Psoas muscle (tissue), 8 donors: ENCODE measurements around the gene ACY1. TPM values are rescaled to one million over a fixed set of nuclear protein-coding genes. Genes with fewer than 3 reads are reported as not detected.

Source experiments
- ATAC-seq, 4 donors: fragments of 200-7000 bp; cut with Tn5 transposase; one replicate each; pipeline ENCODE4 v1.9.1; 2020; ENCODE audit warnings: moderate library complexity in 3 of 4, mild to moderate bottlenecking in 2 of 4
- DNase-seq, 2 donors: peaks; one replicate each; pipeline ENCODE4 v3.0.0-alpha.2; 2020
- H3K27ac ChIP-seq: fragments of 200-600 bp; one replicate; pipeline ENCODE4 v1.8.0; 2022
- H3K27me3 ChIP-seq, 3 donors: fragments of 200-600 bp in 1 of 3; one replicate each; pipeline versions ENCODE4 v1.6.1 to v1.8.0; 2013 to 2022; ENCODE audit warnings: low read length in 2 of 3, mild to moderate bottlenecking in 2 of 3, moderate library complexity in 1 of 3; ENCODE audit not compliant: insufficient read depth in 3 of 3
- H3K36me3 ChIP-seq, 2 donors: fragments of 200-600 bp in 1 of 2; one replicate each; pipeline versions ENCODE4 v1.6.1 to v1.8.0; 2013 to 2022; ENCODE audit warnings: low read depth in 1 of 2, mild to moderate bottlenecking in 1 of 2, moderate library complexity in 1 of 2; ENCODE audit not compliant: insufficient read depth in 1 of 2
- H3K4me1 ChIP-seq: fragments of 200-600 bp; one replicate; pipeline ENCODE4 v1.8.0; 2022
- H3K4me3 ChIP-seq: fragments of 200-600 bp; one replicate; pipeline ENCODE4 v1.8.0; 2022; ENCODE audit warnings: mild to moderate bottlenecking
- H3K9me3 ChIP-seq: fragments of 200-600 bp; one replicate; pipeline ENCODE4 v1.8.0; 2022
- CTCF ChIP-seq: fragments of 200-600 bp; IDR thresholded peaks from one replicate; pipeline ENCODE4 v1.8.0; 2022; ENCODE audit warnings: antibody characterized with exemption
- WGBS, 3 donors: extraction: QIAGEN DNeasy Blood & Tissue Kit; methylation state at CpG; one replicate each; pipeline versions ENCODE4 v1.1.6 to v1.1.7; 2013; 5-methylcytosine and 5-hydroxymethylcytosine counted together
- intact Hi-C, 2 donors: fragments of 100-400 bp; cut with DNase I; formaldehyde crosslinking; loops; one replicate each; pipeline versions ENCODE4 v1.11.0 to v1.14.2; 2022
- polyA plus RNA-seq, 3 donors: library from polyadenylated mRNA; stranded (reverse); fragments of 200-250 nt; gene quantifications; one replicate each; pipeline ENCODE4 v1.2.3, GENCODE V29; 2013
- total RNA-seq, 4 donors: library from RNA; stranded (reverse); fragmentation: NEBNext Ultra II Directional in 2 of 4; extraction: Animal tissue kit (Norgen Biotek cat#: 25700) in 2 of 4; gene quantifications; one replicate each; pipeline versions ENCODE4 v1.2.1 to v1.2.4, GENCODE V29; 2021 to 2023
- donor health status: healthy with polysubstance abuse.
- donor health status: DM: no; HTN: no; CAD: no; lungs with moderate emphysema.
- donor health status: Bipolar disorder and iron deficiency.
- donor health status: healthy.
- donor health status: DM: yes; HTN: yes; CAD: no.
- donor health status: DM: no; HTN: no; CAD: no.
- donor health status: DM: no; HTN: no; CAD: no.
- donor health status: DM: yes; HTN: yes; CAD: no.

The ACY1 gene
- total and polyA plus RNA-seq, 7 donors, result 19.9 to 59.3 (median 37.6) TPM

GRCh38 chr3:51980253-51980652 is 3.1 kb upstream of the ACY1 start:
- H3K4me1 ChIP-seq, result peaks cover 28% of the 10 kb centered on the region
- no peaks in the 10 kb centered on the region for H3K27me3 ChIP-seq

GRCh38 chr3:51982352-51982837 is 940 bp upstream of the ACY1 start:
- ATAC-seq (peak; percentile 59 to 74 (median 66)), DNase-seq (peak in 1 of 2 donors; percentile 46)
- H3K9me3 ChIP-seq, result no peaks in the 10 kb centered on the region
- H3K27ac ChIP-seq, result peak overlapping the region; percentile 96
- H3K4me3 ChIP-seq, result peak overlapping the region; percentile 84
- H3K36me3 ChIP-seq, result peaks cover 0 to 2% of the 10 kb centered on the region in 2 donors
- H3K27me3 ChIP-seq, result no peaks in the 10 kb centered on the region
- TF ChIP-seq CTCF, result peak; percentile 37
- peaks cover 20% of the 10 kb centered on the region for H3K4me1 ChIP-seq
- intact Hi-C loops, result loop anchor here in 1 of 2 donors (5.0 kb wide), 1 partner anchor 480 kb away; the partner anchor contains the start of gene DCAF1
- WGBS, 3 donors, result 10 to 12% (median 11%) methylated on average over 4 of the region's 4 CpGs

More at GRCh38 chr3:51980253-51980652, 3.1 kb upstream of the ACY1 start:
- intact Hi-C loops, result loop anchor here in 1 of 2 donors (5.0 kb wide), 1 partner anchor 478 kb away; the partner anchor contains the start of gene DCAF1
- TF ChIP-seq CTCF, result no peak
- no peak for DNase-seq
- ATAC-seq, result no peak
- Histone ChIP-seq H3K27ac (no peak overlapping the region), H3K9me3 (no peaks in the 10 kb centered on the region), H3K4me3 (no peak overlapping the region), H3K36me3 (no peaks in the 10 kb centered on the region)
- WGBS, 3 donors, result 98 to 99% (median 98%) methylated on average over 10 of the region's 10 CpGs

GRCh38 chr3:51983578-51984268 is 388 bp downstream of the ACY1 start:
- H3K27ac ChIP-seq, result peak overlapping the region; percentile 96
- WGBS, 3 donors, result 70 to 74% (median 70%) methylated on average over 22 of the region's 22 CpGs
- no peaks in the 10 kb centered on the region for H3K9me3 ChIP-seq
- TF ChIP-seq CTCF, result no peak
- H3K36me3 ChIP-seq, result peaks cover 0 to 6% of the 10 kb centered on the region in 2 donors
- no peaks in the 10 kb centered on the region for H3K27me3 ChIP-seq
- peaks cover 20% of the 10 kb centered on the region for H3K4me1 ChIP-seq
- DNase-seq (no peak), ATAC-seq (peak in 1 of 4 donors; percentile 1)
- H3K4me3 ChIP-seq, result peak overlapping the region; percentile 84
- intact Hi-C loops, result loop anchor here in 1 of 2 donors (5.0 kb wide), 1 partner anchor 481 kb away; the partner anchor contains the start of gene DCAF1

GRCh38 chr3:51984269-51984647 is 923 bp downstream of the ACY1 start:
- Histone ChIP-seq H3K4me1 (peaks cover 20% of the 10 kb centered on the region), H3K4me3 (peak overlapping the region; percentile 84), H3K27me3 (no peaks in the 10 kb centered on the region), H3K27ac (peak overlapping the region; percentile 96), H3K9me3 (no peaks in the 10 kb centered on the region), H3K36me3 (peaks cover 0 to 8% of the 10 kb centered on the region in 2 donors)
- intact Hi-C loops, result loop anchor here in 1 of 2 donors (5.0 kb wide), 1 partner anchor 482 kb away; the partner anchor contains the start of gene DCAF1
- no peak for ATAC-seq
- TF ChIP-seq CTCF, result no peak
- DNase-seq, result no peak
